Measurements from ENCODE around the gene NDEL1. TPM values are rescaled to one million over a fixed set of nuclear protein-coding genes. Genes with fewer than 3 reads are reported as not detected.
"Not testable (repeated sequence)": the region's sequence is repeated elsewhere in the genome, so short reads cannot be mapped to it uniquely, and the experiment has no call there.

Gene NDEL1
- total RNA-seq, 1 donor from 2014 or later: 33.4 TPM

DNA sequence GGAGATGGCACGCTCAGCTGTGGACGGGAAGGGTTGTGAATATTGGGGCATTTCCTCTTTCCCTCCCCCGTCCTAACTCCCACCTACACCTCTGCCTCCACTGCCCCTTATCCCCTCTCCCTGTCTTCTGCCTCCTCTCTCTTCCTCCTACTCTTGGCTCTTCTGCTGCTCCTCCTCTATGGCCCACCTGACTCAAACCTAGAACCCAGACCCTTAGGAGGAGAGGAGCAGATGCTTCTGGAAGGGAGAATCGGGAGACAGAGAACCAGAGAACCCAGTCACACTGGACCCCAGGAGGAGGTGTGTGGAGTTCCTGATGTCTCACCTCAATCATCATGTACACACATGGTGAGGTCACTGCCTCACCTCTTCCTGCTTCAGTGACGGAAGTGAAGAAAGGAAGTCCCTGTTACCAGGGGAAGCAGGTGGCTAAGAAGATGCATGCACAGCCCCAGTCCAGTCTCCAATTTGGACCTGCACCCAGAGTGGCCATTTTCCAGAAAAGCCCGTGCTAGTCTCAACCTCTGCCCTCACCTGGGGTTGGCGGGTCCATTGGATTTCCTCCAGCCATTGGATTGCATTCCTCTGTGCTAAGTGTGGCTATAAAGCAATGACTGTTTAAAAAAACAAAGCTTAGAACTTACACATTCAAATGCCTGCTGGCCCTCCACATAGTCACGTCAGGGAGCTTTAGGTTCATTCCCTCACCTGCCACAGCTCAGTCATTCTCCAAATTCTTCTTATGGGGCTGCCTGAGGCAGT, 42.0 kb upstream of the NDEL1 start:
- DNase-seq (ENCODE audit: low read depth): no peak
- TF ChIP-seq, protein P1, sequence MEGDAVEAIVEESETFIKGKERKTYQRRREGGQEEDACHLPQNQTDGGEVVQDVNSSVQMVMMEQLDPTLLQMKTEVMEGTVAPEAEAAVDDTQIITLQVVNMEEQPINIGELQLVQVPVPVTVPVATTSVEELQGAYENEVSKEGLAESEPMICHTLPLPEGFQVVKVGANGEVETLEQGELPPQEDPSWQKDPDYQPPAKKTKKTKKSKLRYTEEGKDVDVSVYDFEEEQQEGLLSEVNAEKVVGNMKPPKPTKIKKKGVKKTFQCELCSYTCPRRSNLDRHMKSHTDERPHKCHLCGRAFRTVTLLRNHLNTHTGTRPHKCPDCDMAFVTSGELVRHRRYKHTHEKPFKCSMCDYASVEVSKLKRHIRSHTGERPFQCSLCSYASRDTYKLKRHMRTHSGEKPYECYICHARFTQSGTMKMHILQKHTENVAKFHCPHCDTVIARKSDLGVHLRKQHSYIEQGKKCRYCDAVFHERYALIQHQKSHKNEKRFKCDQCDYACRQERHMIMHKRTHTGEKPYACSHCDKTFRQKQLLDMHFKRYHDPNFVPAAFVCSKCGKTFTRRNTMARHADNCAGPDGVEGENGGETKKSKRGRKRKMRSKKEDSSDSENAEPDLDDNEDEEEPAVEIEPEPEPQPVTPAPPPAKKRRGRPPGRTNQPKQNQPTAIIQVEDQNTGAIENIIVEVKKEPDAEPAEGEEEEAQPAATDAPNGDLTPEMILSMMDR (conservative IDR thresholded peaks at IDR 0.05; ENCODE audit: low read depth, low read length): no peak
- no peak overlapping the region for H3K4me3 ChIP-seq (ENCODE audit: low read depth, low read length)

- DNase-seq (ENCODE audit: low read depth): not testable (repeated sequence)
Observed at GRCh38 chr17:8394497-8394896, 41.2 kb upstream of the NDEL1 start.

DNA sequence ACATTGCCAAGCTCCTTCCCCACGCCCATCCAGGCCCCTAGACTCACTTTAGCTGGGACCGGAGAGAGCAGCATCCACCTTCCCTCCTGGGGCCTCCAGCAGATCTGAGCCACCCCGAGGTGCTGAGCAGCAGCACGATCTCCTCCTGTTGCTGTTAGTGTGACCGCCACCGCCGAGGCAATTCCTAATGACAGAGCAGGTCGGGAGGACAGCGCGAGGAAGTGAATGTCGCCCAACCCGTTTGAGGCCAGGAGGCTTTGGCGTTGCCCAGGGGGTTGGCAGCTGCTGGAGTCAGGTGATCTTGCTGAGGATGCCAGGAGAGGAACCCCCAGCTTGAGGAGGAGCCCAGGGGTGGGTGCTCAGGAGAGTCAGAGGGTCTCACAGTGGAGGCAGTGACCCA, 38.0 kb upstream of the NDEL1 start, which contains the start of gene RNF222:
RNF222 (minus strand) TSS at position 192 of the 400 bp plus-strand sequence. CDS start 4,366 bp downstream, outside the sequence.
- TF ChIP-seq, protein P1 (conservative IDR thresholded peaks at IDR 0.05; ENCODE audit: low read depth, low read length): no peak

More at GRCh38 chr17:8394497-8394896, 41.2 kb upstream of the NDEL1 start:
- not testable (repeated sequence) for H3K4me3 ChIP-seq (ENCODE audit: low read depth, low read length)

DNA sequence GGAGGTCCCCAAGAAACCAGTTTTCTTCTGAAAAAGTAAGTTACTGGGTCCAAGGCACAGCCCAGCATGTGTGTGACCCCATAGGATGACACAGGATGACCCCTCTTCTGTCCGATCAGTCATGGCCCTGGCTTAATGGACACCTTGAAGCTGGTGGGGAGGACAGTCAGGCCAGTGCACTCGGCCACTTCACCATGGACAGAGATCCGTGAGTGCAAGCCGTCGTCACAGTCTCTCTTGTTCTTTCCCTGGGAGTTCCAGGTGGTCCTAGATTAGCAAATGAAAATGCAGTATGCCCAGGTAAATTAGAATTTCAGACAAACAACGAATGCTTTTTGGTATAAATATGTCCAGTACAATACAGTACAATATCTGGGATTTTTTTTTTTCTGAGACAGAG, 36.7 kb upstream of the NDEL1 start:
- no peak overlapping the region for H3K4me3 ChIP-seq (ENCODE audit: low read depth, low read length)
- TF ChIP-seq, protein P1 (conservative IDR thresholded peaks at IDR 0.05; ENCODE audit: low read depth, low read length): no peak
- DNase-seq (ENCODE audit: low read depth): no peak

More for the DNA sequence above, 38.0 kb upstream of the NDEL1 start, which contains the start of gene RNF222:
- DNase-seq (ENCODE audit: low read depth): no peak
- H3K4me3 ChIP-seq (ENCODE audit: low read depth, low read length): no peak within 1 kb of the TSS

GRCh38 chr17:8401107-8401506, 34.6 kb upstream of the NDEL1 start:
- no peak for DNase-seq (ENCODE audit: low read depth)
- no peak overlapping the region for H3K4me3 ChIP-seq (ENCODE audit: low read depth, low read length)
- TF ChIP-seq, protein P1 (conservative IDR thresholded peaks at IDR 0.05; ENCODE audit: low read depth, low read length): no peak

DNA sequence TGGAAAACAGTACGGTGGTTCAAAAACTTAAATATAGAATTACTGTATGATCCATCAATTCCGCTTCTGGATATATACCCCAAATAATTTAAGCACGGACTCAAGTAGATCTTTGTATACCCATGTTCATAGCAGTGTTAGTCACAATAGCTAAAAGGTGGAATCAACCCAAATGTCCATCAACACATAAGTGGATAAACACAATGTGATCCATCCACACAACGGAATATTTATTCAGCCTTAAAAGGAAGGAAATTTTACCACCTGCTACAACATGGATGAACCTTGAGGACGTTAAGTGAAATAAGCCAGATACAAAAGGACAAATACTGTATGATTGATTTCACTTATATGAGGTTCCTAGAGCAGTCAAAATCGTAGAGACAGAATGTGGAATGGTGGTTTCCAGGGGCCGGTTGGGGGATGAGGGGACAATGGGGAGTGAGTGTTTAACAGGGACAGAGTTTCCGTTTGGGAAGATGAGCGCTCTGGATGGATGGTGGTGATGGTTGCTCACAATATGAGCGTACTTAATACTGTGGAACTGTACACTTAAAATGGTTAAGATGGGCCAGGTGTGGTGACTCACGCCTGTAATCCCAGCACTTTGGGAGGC, 32.7 kb upstream of the NDEL1 start:
- DNase-seq (ENCODE audit: low read depth): no peak
- TF ChIP-seq, protein P1 (conservative IDR thresholded peaks at IDR 0.05; ENCODE audit: low read depth, low read length): no peak
- no peak overlapping the region for H3K4me3 ChIP-seq (ENCODE audit: low read depth, low read length)

DNA sequence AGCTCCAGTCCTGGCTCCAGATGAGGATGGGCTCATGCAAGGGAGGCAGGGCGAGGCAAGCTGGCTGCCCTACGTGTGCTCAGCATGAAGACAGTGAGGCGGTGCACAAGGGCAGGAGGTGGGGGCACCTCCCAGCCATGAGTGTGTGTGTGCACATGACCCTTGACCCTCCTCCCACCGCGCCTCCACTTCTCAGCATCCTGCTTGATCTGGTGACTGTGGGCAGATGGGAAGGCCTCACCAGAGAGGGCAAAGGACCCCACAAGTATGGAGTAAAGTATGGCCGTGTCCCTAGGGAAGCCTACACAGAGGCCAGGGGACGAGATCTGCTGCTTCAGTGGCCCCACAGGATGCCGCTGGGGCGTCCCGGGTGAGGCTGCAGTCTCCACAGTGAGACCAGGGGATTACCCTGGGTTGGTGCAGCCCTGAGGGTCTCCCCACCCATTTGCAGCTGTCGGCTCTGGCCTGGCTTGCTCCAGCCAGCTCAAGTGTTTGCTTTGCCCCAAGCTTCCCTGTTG, 30.1 kb upstream of the NDEL1 start:
- H3K4me3 ChIP-seq (ENCODE audit: low read depth, low read length): no peak overlapping the region
- no peak for DNase-seq (ENCODE audit: low read depth)
- TF ChIP-seq, protein P1 (conservative IDR thresholded peaks at IDR 0.05; ENCODE audit: low read depth, low read length): no peak
